ENCODE results near the gene PPP2R5D. TPM values are rescaled to one million over a fixed set of nuclear protein-coding genes. Genes with fewer than 3 reads are reported as not detected.

Gene PPP2R5D
- total and polyA plus RNA-seq, 2 of the 8 experiments (the other 6 are each of a cell fraction or from before 2014, with no cell fraction given), result 52.1 to 55.7 TPM

DNA sequence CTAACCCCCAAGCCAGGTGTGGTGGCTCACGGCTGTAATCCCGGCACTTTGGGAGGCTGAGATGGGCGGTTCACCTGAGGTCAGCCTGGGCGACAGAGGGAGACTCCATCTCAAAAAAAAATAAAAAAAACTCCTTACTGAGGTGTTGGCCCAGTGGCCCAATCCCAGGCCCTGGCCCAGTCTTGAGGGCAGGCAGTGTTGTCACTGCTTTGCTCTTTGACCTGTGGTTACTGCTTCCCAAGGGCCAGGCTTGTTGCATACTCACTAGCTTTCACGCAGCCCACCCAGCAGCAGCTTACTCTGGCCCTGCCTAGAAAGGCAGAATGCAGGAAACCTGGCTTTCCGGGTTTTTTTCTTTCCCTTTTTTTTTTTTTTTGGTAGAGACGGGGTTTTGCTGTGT is 41.9 kb upstream of the PPP2R5D start:
- Histone ChIP-seq H2BK5ac (ENCODE audit: low read depth, low read length) (no peak overlapping the region), H3K4me1 (replicated peaks in 1 of 4; ENCODE audit: control insufficient read depth in 3 of 4, insufficient read depth in 4 of 4, low read length in 3 of 4) (peaks cover 0 to 6% (median 1%) of the 10 kb centered on the region in 4 experiments; a peak in 4 of 7 replicates), H2BK120ac (replicated peaks; ENCODE audit: low read depth, low read length) (no peak overlapping the region), H3K9ac (replicated peaks in 1 of 4; ENCODE audit: extremely low read depth in 1 of 4, low read depth in 3 of 4, low read length in 3 of 4) (no peak overlapping the region), H3K23ac (ENCODE audit: insufficient read length) (no peak overlapping the region), H4K20me1 (replicated peaks in 1 of 2; ENCODE audit: control insufficient read depth in 1 of 2, insufficient read depth in 2 of 2, low read length in 2 of 2) (peaks cover 0 to 2% of the 10 kb centered on the region in 2 experiments), H2BK15ac (ENCODE audit: low read length) (no peak overlapping the region), H3K4me2 (ENCODE audit: insufficient read depth in 1 of 2, low read depth in 2 of 2, low read length in 2 of 2) (no peak overlapping the region), H2BK20ac (ENCODE audit: low read length) (no peak overlapping the region), H4K5ac (ENCODE audit: insufficient read length, low read depth, low read length) (no peak overlapping the region), H4K8ac (ENCODE audit: extremely low read depth, insufficient read depth, low read length) (no peak overlapping the region), H3K9me3 (ENCODE audit: insufficient read depth in 2 of 2, low read depth in 1 of 2, low read length in 1 of 2) (no peaks in the 10 kb centered on the region), H3K23me2 (ENCODE audit: low read depth, low read length) (no peaks in the 10 kb centered on the region), H3K79me1 (ENCODE audit: low read depth, low read length) (no peaks in the 10 kb centered on the region; the same call in 1 of the 2 replicates), H3K4ac (replicated peaks; ENCODE audit: insufficient read length, low read depth, low read length) (no peak overlapping the region), H4K91ac (replicated peaks; ENCODE audit: insufficient read length, low read length) (no peak overlapping the region), H2AFZ (ENCODE audit: low read length) (no peak overlapping the region), H3K56ac (replicated peaks; ENCODE audit: insufficient read length, low read depth, low read length) (no peak overlapping the region), H3K27ac (ENCODE audit: low read depth, low read length) (no peak overlapping the region), H3K14ac (ENCODE audit: insufficient read length) (no peak overlapping the region), H3K4me3 (ENCODE audit: extremely low read depth in 1 of 4, insufficient read depth in 2 of 4, low read depth in 3 of 4, low read length in 4 of 4) (no peak overlapping the region), H3K27me3 (replicated peaks in 1 of 4; ENCODE audit: control insufficient read depth in 3 of 4, extremely low read depth in 1 of 4, insufficient read depth in 3 of 4, low read length in 3 of 4) (no peaks in the 10 kb centered on the region), H2AK5ac (ENCODE audit: low read depth, low read length) (no peak overlapping the region), H3K18ac (ENCODE audit: extremely low read depth, low read length) (no peak overlapping the region), H3K79me2 (ENCODE audit: control insufficient read depth in 1 of 2, insufficient read depth in 2 of 2, low read length in 2 of 2) (no peaks in the 10 kb centered on the region), H3K36me3 (ENCODE audit: control insufficient read depth in 2 of 4, insufficient read depth in 4 of 4, low read length in 3 of 4) (peaks cover 0 to 14% (median 2%) of the 10 kb centered on the region in 4 experiments; a peak in 5 of 8 replicates), H2BK12ac (ENCODE audit: low read depth, low read length) (no peak overlapping the region)
- WGBS, 2 experiments (ENCODE audit: extremely low coverage in 1 of 2, insufficient coverage in 1 of 2, insufficient read length in 1 of 2, insufficient replicate concordance in 2 of 2, low coverage in 1 of 2, low lambda C conversion rate in 2 of 2, missing lambda C conversion rate in 1 of 2), result 92% methylated on average over 6 of the region's 7 CpGs; no CpG with 5 or more reads in 1 of the 2 experiments
- FAIRE-seq (no peak), DNase-seq (ENCODE audit: low read depth in 1 of 2, low spot score in 2 of 2) (no peak)
- CTCF ChIA-PET (ENCODE audit: partially characterized antibody), result interaction anchor here (0.7 kb wide), 1 partner anchor 184 kb away, joined by 4 read pairs; no protein-coding TSS in a partner anchor
- POLR2A ChIA-PET (ENCODE audit: partially characterized antibody), result interaction anchor here (0.6 to 1.6 kb wide), 4 partner anchors 8 to 193 kb away, joined by 3 to 4 read pairs (median 3); partner anchors contain the start of gene GNMT
- TF ChIP-seq SP1 (IDR thresholded peaks at IDR 0.05; ENCODE audit: low read depth, low read length) (no peak), CEBPB (IDR thresholded peaks at IDR 0.05; ENCODE audit: low read depth, low read length) (no peak), TEAD4 (IDR thresholded peaks at IDR 0.05; ENCODE audit: low read depth, low read length) (no peak), TCF12 (IDR thresholded peaks at IDR 0.05; ENCODE audit: low read depth, low read length) (no peak), FOSL1 (IDR thresholded peaks at IDR 0.05; ENCODE audit: insufficient read depth, low read depth, low read length) (no peak), ATF3 (IDR thresholded peaks at IDR 0.05; ENCODE audit: insufficient read depth, low read depth, low read length) (no peak), MAFK (IDR thresholded peaks at IDR 0.05; ENCODE audit: low read depth, low read length) (no peak), RFX5 (IDR thresholded peaks at IDR 0.05; ENCODE audit: borderline replicate concordance, low read depth, low read length) (no peak), CHD2 (IDR thresholded peaks at IDR 0.05; ENCODE audit: low read length) (no peak), KDM4A (IDR thresholded peaks at IDR 0.05; ENCODE audit: low read depth, low read length, severe bottlenecking) (no peak), SIRT6 (IDR thresholded peaks at IDR 0.05; ENCODE audit: low read length) (no peak)
- TF ChIP-seq, protein P1, sequence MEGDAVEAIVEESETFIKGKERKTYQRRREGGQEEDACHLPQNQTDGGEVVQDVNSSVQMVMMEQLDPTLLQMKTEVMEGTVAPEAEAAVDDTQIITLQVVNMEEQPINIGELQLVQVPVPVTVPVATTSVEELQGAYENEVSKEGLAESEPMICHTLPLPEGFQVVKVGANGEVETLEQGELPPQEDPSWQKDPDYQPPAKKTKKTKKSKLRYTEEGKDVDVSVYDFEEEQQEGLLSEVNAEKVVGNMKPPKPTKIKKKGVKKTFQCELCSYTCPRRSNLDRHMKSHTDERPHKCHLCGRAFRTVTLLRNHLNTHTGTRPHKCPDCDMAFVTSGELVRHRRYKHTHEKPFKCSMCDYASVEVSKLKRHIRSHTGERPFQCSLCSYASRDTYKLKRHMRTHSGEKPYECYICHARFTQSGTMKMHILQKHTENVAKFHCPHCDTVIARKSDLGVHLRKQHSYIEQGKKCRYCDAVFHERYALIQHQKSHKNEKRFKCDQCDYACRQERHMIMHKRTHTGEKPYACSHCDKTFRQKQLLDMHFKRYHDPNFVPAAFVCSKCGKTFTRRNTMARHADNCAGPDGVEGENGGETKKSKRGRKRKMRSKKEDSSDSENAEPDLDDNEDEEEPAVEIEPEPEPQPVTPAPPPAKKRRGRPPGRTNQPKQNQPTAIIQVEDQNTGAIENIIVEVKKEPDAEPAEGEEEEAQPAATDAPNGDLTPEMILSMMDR (IDR thresholded peaks at IDR 0.05; ENCODE audit: control extremely low read depth in 1 of 3, insufficient read depth in 1 of 3, low read depth in 1 of 3, low read length in 3 of 3), result no peak

Measured in H1 (cell line).